SK-N-SH (cell line): Measurements from ENCODE around the gene FOXA3. TPM values are rescaled to one million over a fixed set of nuclear protein-coding genes. Genes with fewer than 3 reads are reported as not detected.

Source experiments
- CTCF ChIA-PET: fragments of 300-600, 350-600 bp; formaldehyde crosslinking; extraction: SDS; loops from one replicate; lab custom pipeline; 2021; lab: Yijun Ruan, JAX
- POLR2A ChIA-PET: fragments of 350-600 bp; sonication (Branson Sonifier 250); formaldehyde crosslinking; extraction: SDS; loops from one replicate; lab custom pipeline; 2020; ENCODE audit warnings: antibody characterized with exemption, inconsistent platforms; lab: Yijun Ruan, JAX
- DNase-seq: peaks from one replicate; pipeline ENCODE4 v3.0.0; 2012
- H2AFZ ChIP-seq: fragments of 200-600 bp; sonication (generic); 2 replicates; pipeline ENCODE4 v1.8.1; 2016; ENCODE audit warnings: antibody characterized with exemption, mild to moderate bottlenecking, low read depth
- H3F3A ChIP-seq: fragments of 200-600 bp; sonication (generic); replicated peaks from 2 replicates; pipeline ENCODE3; 2016; ENCODE audit warnings: antibody characterized with exemption, mild to moderate bottlenecking; ENCODE audit not compliant: insufficient read depth
- H3K27ac ChIP-seq, 2 experiments: fragments of 200-500 bp in 1 of 2; fragments of 200-600 bp in 1 of 2; sonication (Bioruptor generic) in 1 of 2; sonication (generic), shearing (Covaris generic) in 1 of 2; 2 replicates each; pipeline versions ENCODE4 v1.5.1 to v1.6.1; 2014 to 2016; ENCODE audit warnings: low read depth in 2 of 2, inconsistent platforms in 1 of 2, low read length in 1 of 2, mild to moderate bottlenecking in 1 of 2, mixed read lengths in 1 of 2
- H3K27me3 ChIP-seq: fragments of 200-600 bp; sonication (generic), shearing (Covaris generic); 2 replicates; pipeline ENCODE4 v1.6.1; 2016; ENCODE audit warnings: mixed run types; ENCODE audit not compliant: insufficient read depth
- H3K36me3 ChIP-seq, 2 experiments: fragments of 200-500 bp in 1 of 2; fragments of 200-600 bp in 1 of 2; sonication (Bioruptor generic) in 1 of 2; sonication (generic) in 1 of 2; replicated peaks in 1 of 2; 2 replicates each; pipeline versions ENCODE3 to v1.5.1; 2014 to 2016; ENCODE audit warnings: low read length in 1 of 2, mild to moderate bottlenecking in 1 of 2; ENCODE audit not compliant: insufficient read depth in 2 of 2, control insufficient read depth in 1 of 2
- H3K4me1 ChIP-seq, 2 experiments: fragments of 200-500 bp in 1 of 2; fragments of 200-600 bp in 1 of 2; sonication (Bioruptor generic) in 1 of 2; sonication (generic), shearing (Covaris generic) in 1 of 2; 2 replicates each; pipeline versions ENCODE4 v1.5.1 to v1.6.1; 2014 to 2016; ENCODE audit warnings: low read depth in 1 of 2, low read length in 1 of 2, mixed run types in 1 of 2; ENCODE audit not compliant: insufficient read depth in 2 of 2, control insufficient read depth in 1 of 2
- H3K4me2 ChIP-seq: fragments of 200-600 bp; sonication (generic), shearing (Covaris generic); 2 replicates; pipeline ENCODE4 v1.6.1; 2017; ENCODE audit warnings: mixed run types
- H3K4me3 ChIP-seq, 2 experiments: fragments of 200-500 bp in 1 of 2; fragments of 200-600 bp in 1 of 2; sonication (Bioruptor generic) in 1 of 2; sonication (generic), shearing (Covaris generic) in 1 of 2; 2 replicates each; pipeline versions ENCODE4 v1.5.1 to v1.8.1; 2014 to 2016; ENCODE audit warnings: low read depth in 2 of 2, inconsistent platforms in 1 of 2, low read length in 1 of 2, mild to moderate bottlenecking in 1 of 2, mixed read lengths in 1 of 2, moderate library complexity in 1 of 2
- H3K79me2 ChIP-seq: fragments of 200-600 bp; sonication (generic); 2 replicates; pipeline ENCODE4 v1.8.1; 2017; ENCODE audit warnings: mild to moderate bottlenecking; ENCODE audit not compliant: insufficient read depth
- H3K9ac ChIP-seq: fragments of 200-600 bp; sonication (generic); 2 replicates; pipeline ENCODE4 v1.6.1; 2017; ENCODE audit warnings: mixed run types
- H3K9me2 ChIP-seq: fragments of 200-600 bp; sonication (generic); 2 replicates; pipeline ENCODE4 v1.6.1; 2017; ENCODE audit warnings: mixed run types
- H3K9me3 ChIP-seq: fragments of 200-600 bp; sonication (generic); 2 replicates; pipeline ENCODE4 v1.6.1; 2017; ENCODE audit warnings: mixed run types, mild to moderate bottlenecking, moderate library complexity
- H4K20me1 ChIP-seq: fragments of 200-600 bp; sonication (generic); 2 replicates; pipeline ENCODE4 v1.6.1; 2017; ENCODE audit warnings: mild to moderate bottlenecking, mixed run types; ENCODE audit not compliant: insufficient read depth
- CHD2 ChIP-seq: fragments of 150-350 bp; IDR thresholded peaks from 2 replicates; pipeline ENCODE4 v1.6.1; 2018; ENCODE audit warnings: low read length; ENCODE audit not compliant: partially characterized antibody
- EP300 ChIP-seq, 2 experiments: IDR thresholded peaks; 2 replicates each; pipeline versions ENCODE4 v1.4.0 to v1.6.1; 2012; ENCODE audit warnings: borderline replicate concordance in 1 of 2, low read depth in 1 of 2, low read length in 1 of 2
- EZH2phosphoT487 ChIP-seq: fragments of 200-600 bp; sonication (generic); IDR thresholded peaks from 2 replicates; pipeline ENCODE4 v1.6.1; 2017; ENCODE audit warnings: low read depth, mixed run types, mild to moderate bottlenecking, antibody characterized with exemption, moderate library complexity, borderline replicate concordance
- FOXJ3 ChIP-seq: sonication (generic); formaldehyde crosslinking; IDR thresholded peaks from 2 replicates; pipeline ENCODE4 v1.5.1; 2020; ENCODE audit warnings: mild to moderate bottlenecking, missing genetic modification reagents
- FOXM1 ChIP-seq: IDR thresholded peaks from 2 replicates; pipeline ENCODE4 v1.4.0; 2012; ENCODE audit warnings: low read depth, mild to moderate bottlenecking
- GABPA ChIP-seq: IDR thresholded peaks from 2 replicates; pipeline ENCODE4 v1.4.0; 2012; ENCODE audit warnings: low read depth, mild to moderate bottlenecking
- JUND ChIP-seq: IDR thresholded peaks from 2 replicates; pipeline ENCODE4 v1.4.0; 2012
- MXI1 ChIP-seq: IDR thresholded peaks from 2 replicates; pipeline ENCODE4 v1.6.1; 2012; ENCODE audit warnings: mild to moderate bottlenecking, low read depth, low read length, improper control_type of control experiment
- NFIC ChIP-seq: IDR thresholded peaks from 2 replicates; pipeline ENCODE4 v1.4.0; 2012; ENCODE audit warnings: borderline replicate concordance
- NRF1 ChIP-seq: IDR thresholded peaks from 2 replicates; pipeline ENCODE4 v1.6.1; 2012; ENCODE audit warnings: low read depth, mild to moderate bottlenecking, low read length
- POLR2AphosphoS5 ChIP-seq: IDR thresholded peaks from 2 replicates; pipeline ENCODE4 v1.6.1; 2012; ENCODE audit warnings: low read depth, low read length
- RCOR1 ChIP-seq: fragments of 150-350 bp; IDR thresholded peaks from 2 replicates; pipeline ENCODE4 v1.6.1; 2017; ENCODE audit warnings: antibody characterized with exemption, low read length
- SIN3A ChIP-seq: IDR thresholded peaks from 2 replicates; pipeline ENCODE4 v1.6.1; 2012; ENCODE audit warnings: low read depth, mild to moderate bottlenecking, low read length, moderate library complexity, borderline replicate concordance
- SMC3 ChIP-seq: IDR thresholded peaks from 2 replicates; pipeline ENCODE4 v1.6.1; 2012; ENCODE audit warnings: low read depth, low read length, improper control_type of control experiment
- TAF1 ChIP-seq: IDR thresholded peaks from 2 replicates; pipeline ENCODE4 v1.6.1; 2012; ENCODE audit warnings: low read depth, mild to moderate bottlenecking, low read length, moderate library complexity, borderline replicate concordance
- TCF12 ChIP-seq: IDR thresholded peaks from 2 replicates; pipeline ENCODE4 v1.4.0; 2012
- WGBS: methylation state at CpG from one replicate; pipeline ENCODE4 v1.1.6; 2017; ENCODE audit warnings: low lambda C conversion rate; 5-methylcytosine and 5-hydroxymethylcytosine counted together
- polyA plus RNA-seq, 3 experiments: library from polyadenylated mRNA; depleted of rRNA; stranded (reverse); fragments of >200 nt; gene quantifications; 2 replicates each; pipeline ENCODE4 v1.2.3, GENCODE V29; 2012
- TF ChIP-seq, protein P1 (sequence below): IDR thresholded peaks from 2 replicates; pipeline ENCODE4 v1.4.0; 2012; ENCODE audit warnings: low read depth, borderline replicate concordance
- TF ChIP-seq, protein P2 (sequence below): IDR thresholded peaks from 2 replicates; pipeline ENCODE4 v1.4.0; 2012; ENCODE audit warnings: low read depth
- TF ChIP-seq, protein P3 (sequence below): IDR thresholded peaks from 2 replicates; pipeline ENCODE4 v1.4.0; 2012; ENCODE audit warnings: low read depth, borderline replicate concordance
- TF ChIP-seq, protein P4 (sequence below): fragments of 200-600 bp; sonication (generic); IDR thresholded peaks from 2 replicates; pipeline ENCODE4 v1.6.1; 2017; ENCODE audit warnings: antibody characterized with exemption, mild to moderate bottlenecking, moderate library complexity
- TF ChIP-seq, protein P5 (sequence below): fragments of 150-350 bp; IDR thresholded peaks from 2 replicates; pipeline ENCODE4 v1.6.1; 2016; ENCODE audit warnings: mild to moderate bottlenecking, low read depth, low read length

FOXA3 gene
- polyA plus RNA-seq, 1 of the 3 experiments (the other 2 are of a cell fraction): 1.5 TPM

DNA sequence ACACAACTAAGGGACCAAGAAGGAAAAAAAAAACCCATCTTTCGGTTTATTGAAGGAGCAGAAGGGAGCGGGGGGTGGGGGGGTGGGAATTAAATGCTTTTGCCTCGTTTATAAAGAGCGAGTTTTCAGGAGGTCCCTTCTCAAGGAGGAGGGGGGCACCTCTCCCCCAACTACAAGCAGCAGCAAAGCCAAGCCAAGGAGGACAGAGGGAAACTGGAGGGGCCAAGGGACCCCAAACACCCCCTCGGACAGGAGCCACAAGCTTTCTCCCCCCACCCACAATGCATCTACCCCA, 19.4 kb downstream of the FOXA3 start:
- POLR2A ChIA-PET: no interaction called here

DNA sequence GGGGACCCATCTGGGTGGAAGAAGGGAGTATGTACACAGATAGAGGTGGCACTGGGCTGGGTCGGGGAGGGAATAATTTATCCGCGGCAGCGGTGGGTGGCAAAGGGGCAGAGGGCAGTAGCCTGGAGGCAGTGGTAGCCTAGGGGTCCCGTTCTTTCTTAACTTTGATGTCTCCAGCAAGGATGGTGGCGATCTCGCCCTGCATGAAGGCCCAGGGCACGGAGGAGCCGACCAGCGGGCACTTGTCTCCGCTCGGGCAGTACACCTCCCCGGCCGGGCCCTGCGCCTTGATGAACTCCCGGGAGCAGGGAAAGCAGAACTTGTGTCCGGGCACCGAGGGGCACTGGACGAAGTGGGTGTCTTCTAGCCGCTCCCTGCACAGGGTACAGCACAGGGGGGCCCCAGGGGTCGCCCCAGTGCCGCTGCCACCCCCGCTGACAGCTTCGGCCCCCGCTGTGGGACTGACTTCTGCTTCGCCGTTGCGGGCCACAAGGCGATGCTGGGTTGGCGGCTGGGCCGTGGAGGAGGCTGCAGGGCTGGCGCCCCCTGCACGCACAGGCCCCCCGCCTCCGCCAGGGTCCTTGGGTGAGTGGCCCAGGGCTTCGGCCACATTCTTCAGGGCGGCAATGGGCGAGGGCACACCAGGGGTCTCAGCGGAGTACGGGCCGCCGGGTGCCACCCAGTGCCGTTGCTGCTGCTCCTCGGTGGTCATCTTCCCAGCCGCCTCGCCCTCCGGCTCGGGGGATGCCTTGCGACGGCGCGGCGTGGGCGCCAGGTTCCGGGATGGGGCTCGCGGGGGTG, 20.0 kb downstream of the FOXA3 start:
- peaks cover 3 to 25% of the 10 kb centered on the region in 2 experiments for H3K36me3 ChIP-seq
- H3K27ac ChIP-seq: no peak overlapping the region
- peaks cover 3 to 39% of the 10 kb centered on the region in 2 experiments; a peak in 2 of 4 replicates for H3K4me1 ChIP-seq
- peaks cover 14% of the 10 kb centered on the region for H3F3A ChIP-seq
- no peak overlapping the region for H3K9ac ChIP-seq
- ChIA-PET CTCF (interaction anchor here (0.5 to 9.9 kb wide), 9 partner anchors 16 to 601 kb away, joined by 3 to 130 read pairs (median 4); partner anchors contain the start of genes FOXA3, MYPOP, RSPH6A and SYMPK), POLR2A (no interaction called here)
- peak overlapping the region; percentile 57 to 81; a peak in 3 of 4 replicates for H3K4me3 ChIP-seq
- 93% methylated on average over 16 of the region's 57 CpGs for WGBS
- DNase-seq: peak; percentile 19
- H3K9me2 ChIP-seq: no peaks in the 10 kb centered on the region
- H3K4me2 ChIP-seq: peak overlapping the region; percentile 84; the same call in 1 of the 2 replicates
- H3K27me3 ChIP-seq: no peaks in the 10 kb centered on the region
- no peaks in the 10 kb centered on the region for H3K9me3 ChIP-seq
- peaks cover 33% of the 10 kb centered on the region for H4K20me1 ChIP-seq
- H3K79me2 ChIP-seq: peaks cover 29% of the 10 kb centered on the region
- no peak overlapping the region for H2AFZ ChIP-seq
- TF ChIP-seq CHD2 (no peak), NRF1 (no peak), TAF1 (no peak), EZH2phosphoT487 (no peak), MXI1 (no peak), TCF12 (no peak), FOXJ3 (CRISPR knock-in tag) (no peak), EP300 (IDR thresholded peaks at IDR 0.05; ENCODE audit: borderline replicate concordance in 1 of 2, low read depth in 1 of 2, low read length in 1 of 2) (no peak)
- TF ChIP-seq, protein P1, sequence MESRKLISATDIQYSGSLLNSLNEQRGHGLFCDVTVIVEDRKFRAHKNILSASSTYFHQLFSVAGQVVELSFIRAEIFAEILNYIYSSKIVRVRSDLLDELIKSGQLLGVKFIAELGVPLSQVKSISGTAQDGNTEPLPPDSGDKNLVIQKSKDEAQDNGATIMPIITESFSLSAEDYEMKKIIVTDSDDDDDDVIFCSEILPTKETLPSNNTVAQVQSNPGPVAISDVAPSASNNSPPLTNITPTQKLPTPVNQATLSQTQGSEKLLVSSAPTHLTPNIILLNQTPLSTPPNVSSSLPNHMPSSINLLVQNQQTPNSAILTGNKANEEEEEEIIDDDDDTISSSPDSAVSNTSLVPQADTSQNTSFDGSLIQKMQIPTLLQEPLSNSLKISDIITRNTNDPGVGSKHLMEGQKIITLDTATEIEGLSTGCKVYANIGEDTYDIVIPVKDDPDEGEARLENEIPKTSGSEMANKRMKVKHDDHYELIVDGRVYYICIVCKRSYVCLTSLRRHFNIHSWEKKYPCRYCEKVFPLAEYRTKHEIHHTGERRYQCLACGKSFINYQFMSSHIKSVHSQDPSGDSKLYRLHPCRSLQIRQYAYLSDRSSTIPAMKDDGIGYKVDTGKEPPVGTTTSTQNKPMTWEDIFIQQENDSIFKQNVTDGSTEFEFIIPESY: no peak
- TF ChIP-seq, protein P2, sequence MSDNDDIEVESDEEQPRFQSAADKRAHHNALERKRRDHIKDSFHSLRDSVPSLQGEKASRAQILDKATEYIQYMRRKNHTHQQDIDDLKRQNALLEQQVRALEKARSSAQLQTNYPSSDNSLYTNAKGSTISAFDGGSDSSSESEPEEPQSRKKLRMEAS: no peak

More for the DNA sequence above, 19.4 kb downstream of the FOXA3 start:
- Histone ChIP-seq H3K9me2 (no peaks in the 10 kb centered on the region), H3F3A (peaks cover 14% of the 10 kb centered on the region), H3K27ac (no peak overlapping the region; a peak in 1 of 4 replicates), H2AFZ (no peak overlapping the region), H3K36me3 (peaks cover 3 to 25% of the 10 kb centered on the region in 2 experiments), H3K4me1 (peaks cover 3 to 39% of the 10 kb centered on the region in 2 experiments; a peak in 2 of 4 replicates), H3K9ac (no peak overlapping the region), H4K20me1 (peaks cover 33% of the 10 kb centered on the region), H3K4me2 (peak overlapping the region; percentile 84; the same call in 1 of the 2 replicates), H3K27me3 (no peaks in the 10 kb centered on the region), H3K9me3 (no peaks in the 10 kb centered on the region), H3K79me2 (peaks cover 29% of the 10 kb centered on the region), H3K4me3 (peak overlapping the region; percentile 24 to 57; a peak in 3 of 4 replicates)
- CTCF ChIA-PET: interaction anchor here (0.5 to 9.9 kb wide), 11 partner anchors 16 to 601 kb away, joined by 3 to 130 read pairs (median 4); partner anchors contain the start of genes FOXA3, MYPOP, RSPH6A and SYMPK
- 16% methylated on average over 5 of the region's 5 CpGs for WGBS
- TF ChIP-seq NFIC: no peak
- TF ChIP-seq, protein P3, sequence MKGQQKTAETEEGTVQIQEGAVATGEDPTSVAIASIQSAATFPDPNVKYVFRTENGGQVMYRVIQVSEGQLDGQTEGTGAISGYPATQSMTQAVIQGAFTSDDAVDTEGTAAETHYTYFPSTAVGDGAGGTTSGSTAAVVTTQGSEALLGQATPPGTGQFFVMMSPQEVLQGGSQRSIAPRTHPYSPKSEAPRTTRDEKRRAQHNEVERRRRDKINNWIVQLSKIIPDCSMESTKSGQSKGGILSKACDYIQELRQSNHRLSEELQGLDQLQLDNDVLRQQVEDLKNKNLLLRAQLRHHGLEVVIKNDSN: no peak
- TF ChIP-seq JUND: no peak
- TF ChIP-seq SIN3A: no peak
- TF ChIP-seq RCOR1: no peak
- no peak for TF ChIP-seq NRF1
- TF ChIP-seq, protein P4, sequence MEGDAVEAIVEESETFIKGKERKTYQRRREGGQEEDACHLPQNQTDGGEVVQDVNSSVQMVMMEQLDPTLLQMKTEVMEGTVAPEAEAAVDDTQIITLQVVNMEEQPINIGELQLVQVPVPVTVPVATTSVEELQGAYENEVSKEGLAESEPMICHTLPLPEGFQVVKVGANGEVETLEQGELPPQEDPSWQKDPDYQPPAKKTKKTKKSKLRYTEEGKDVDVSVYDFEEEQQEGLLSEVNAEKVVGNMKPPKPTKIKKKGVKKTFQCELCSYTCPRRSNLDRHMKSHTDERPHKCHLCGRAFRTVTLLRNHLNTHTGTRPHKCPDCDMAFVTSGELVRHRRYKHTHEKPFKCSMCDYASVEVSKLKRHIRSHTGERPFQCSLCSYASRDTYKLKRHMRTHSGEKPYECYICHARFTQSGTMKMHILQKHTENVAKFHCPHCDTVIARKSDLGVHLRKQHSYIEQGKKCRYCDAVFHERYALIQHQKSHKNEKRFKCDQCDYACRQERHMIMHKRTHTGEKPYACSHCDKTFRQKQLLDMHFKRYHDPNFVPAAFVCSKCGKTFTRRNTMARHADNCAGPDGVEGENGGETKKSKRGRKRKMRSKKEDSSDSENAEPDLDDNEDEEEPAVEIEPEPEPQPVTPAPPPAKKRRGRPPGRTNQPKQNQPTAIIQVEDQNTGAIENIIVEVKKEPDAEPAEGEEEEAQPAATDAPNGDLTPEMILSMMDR: no peak
- no peak for TF ChIP-seq FOXJ3 (CRISPR knock-in tag)
- TF ChIP-seq, protein P5, sequence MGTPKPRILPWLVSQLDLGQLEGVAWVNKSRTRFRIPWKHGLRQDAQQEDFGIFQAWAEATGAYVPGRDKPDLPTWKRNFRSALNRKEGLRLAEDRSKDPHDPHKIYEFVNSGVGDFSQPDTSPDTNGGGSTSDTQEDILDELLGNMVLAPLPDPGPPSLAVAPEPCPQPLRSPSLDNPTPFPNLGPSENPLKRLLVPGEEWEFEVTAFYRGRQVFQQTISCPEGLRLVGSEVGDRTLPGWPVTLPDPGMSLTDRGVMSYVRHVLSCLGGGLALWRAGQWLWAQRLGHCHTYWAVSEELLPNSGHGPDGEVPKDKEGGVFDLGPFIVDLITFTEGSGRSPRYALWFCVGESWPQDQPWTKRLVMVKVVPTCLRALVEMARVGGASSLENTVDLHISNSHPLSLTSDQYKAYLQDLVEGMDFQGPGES: no peak
- TF ChIP-seq POLR2AphosphoS5: no peak
- no peak for TF ChIP-seq SMC3
- no peak for TF ChIP-seq FOXM1
- TF ChIP-seq GABPA: no peak
- DNase-seq: no peak
